HepG2 (cell line): ENCODE measurements around the gene FAM111A. TPM values are rescaled to one million over a fixed set of nuclear protein-coding genes. Genes with fewer than 3 reads are reported as not detected.

Experiments used
- ATF7 ChIP-seq, 2 experiments: fragments of 450-650 bp in 1 of 2; sonication (generic) in 1 of 2; formaldehyde crosslinking in 1 of 2; IDR thresholded peaks; 2 replicates each; pipeline versions ENCODE4 v1.4.0 to v1.6.1; 2016 to 2020; ENCODE audit warnings: antibody characterized with exemption in 1 of 2, mild to moderate bottlenecking in 1 of 2, missing genetic modification reagents in 1 of 2
- FLYWCH1 ChIP-seq: sonication (generic); formaldehyde crosslinking; IDR thresholded peaks from 2 replicates; pipeline ENCODE4 v1.8.1; 2023; ENCODE audit warnings: mild to moderate bottlenecking, missing genetic modification reagents
- FOXO1 ChIP-seq: sonication (generic); formaldehyde crosslinking; IDR thresholded peaks from 2 replicates; pipeline ENCODE4 v1.4.0; 2020; ENCODE audit warnings: missing genetic modification reagents
- HDAC6 ChIP-seq: fragments of 200-600 bp; sonication (generic); IDR thresholded peaks from 2 replicates; pipeline ENCODE4 v1.7.0; 2017; ENCODE audit warnings: mild to moderate bottlenecking, antibody characterized with exemption, low read length, low read depth
- HOXA7 ChIP-seq: sonication (generic); formaldehyde crosslinking; IDR thresholded peaks from 2 replicates; pipeline ENCODE4 v1.8.1; 2022; ENCODE audit warnings: mild to moderate bottlenecking, missing genetic modification reagents, moderate library complexity
- HOXD1 ChIP-seq: sonication (generic); formaldehyde crosslinking; IDR thresholded peaks from 2 replicates; pipeline ENCODE4 v1.5.0; 2020; ENCODE audit warnings: missing genetic modification reagents
- KMT2B ChIP-seq: IDR thresholded peaks from 2 replicates; pipeline ENCODE4 v1.6.1; 2016; ENCODE audit warnings: missing genetic modification reagents, missing compliant biosample characterization
- MLLT10 ChIP-seq: sonication (generic); formaldehyde crosslinking; IDR thresholded peaks from 2 replicates; pipeline ENCODE4 v1.4.0; 2020; ENCODE audit warnings: missing genetic modification reagents
- NR3C1 ChIP-seq: sonication (generic); formaldehyde crosslinking; IDR thresholded peaks from 2 replicates; pipeline ENCODE4 v1.4.0; 2020; ENCODE audit warnings: missing genetic modification reagents
- PHB2 ChIP-seq: fragments of 450-650 bp; IDR thresholded peaks from 2 replicates; pipeline ENCODE4 v1.6.1; 2018; ENCODE audit not compliant: partially characterized antibody
- PHF5A ChIP-seq: IDR thresholded peaks from one replicate; pipeline ENCODE4 v1.6.1; 2018; ENCODE audit warnings: low read depth, missing genetic modification reagents; ENCODE audit not compliant: unreplicated experiment
- RAD51 ChIP-seq: fragments of 450-650 bp; IDR thresholded peaks from 2 replicates; pipeline ENCODE4 v1.6.1; 2016; ENCODE audit warnings: borderline replicate concordance
- SMAD3 ChIP-seq: sonication (generic); formaldehyde crosslinking; IDR thresholded peaks from 2 replicates; pipeline ENCODE4 v1.4.0; 2020; ENCODE audit warnings: missing genetic modification reagents
- SMAD9 ChIP-seq: sonication (generic); formaldehyde crosslinking; IDR thresholded peaks from 2 replicates; pipeline ENCODE4 v1.5.1; 2020; ENCODE audit warnings: mild to moderate bottlenecking, missing genetic modification reagents
- TOPORS ChIP-seq: sonication (generic); formaldehyde crosslinking; IDR thresholded peaks from 2 replicates; pipeline ENCODE4 v1.8.0; 2023; ENCODE audit warnings: mild to moderate bottlenecking, missing genetic modification reagents
- TRIM24 ChIP-seq: sonication (generic); formaldehyde crosslinking; IDR thresholded peaks from 2 replicates; pipeline ENCODE4 v1.8.0; 2022; ENCODE audit warnings: mild to moderate bottlenecking, missing genetic modification reagents
- ZC3H4 ChIP-seq: sonication (generic); formaldehyde crosslinking; IDR thresholded peaks from 2 replicates; pipeline ENCODE4 v1.4.0; 2020; ENCODE audit warnings: missing genetic modification reagents, borderline replicate concordance
- ZNF329 ChIP-seq: sonication (generic); formaldehyde crosslinking; IDR thresholded peaks from 2 replicates; pipeline ENCODE4 v1.9.0; 2021; ENCODE audit warnings: low read depth, mild to moderate bottlenecking, missing genetic modification reagents
- ZNF564 ChIP-seq: sonication (generic); formaldehyde crosslinking; IDR thresholded peaks from 2 replicates; pipeline ENCODE4 v1.8.1; 2023; ENCODE audit warnings: mild to moderate bottlenecking, missing genetic modification reagents
- ZNF644 ChIP-seq: IDR thresholded peaks from 2 replicates; pipeline ENCODE4 v1.6.1; 2016; ENCODE audit warnings: low read depth
- ZNF737 ChIP-seq: sonication (generic); formaldehyde crosslinking; IDR thresholded peaks from 2 replicates; pipeline ENCODE4 v1.5.0; 2020; ENCODE audit warnings: missing genetic modification reagents, mild to moderate bottlenecking, borderline replicate concordance
- ZNF746 ChIP-seq: sonication (generic); formaldehyde crosslinking; IDR thresholded peaks from 2 replicates; pipeline ENCODE4 v1.8.0; 2022; ENCODE audit warnings: mild to moderate bottlenecking, missing genetic modification reagents
- ZNF761 ChIP-seq: sonication (generic); formaldehyde crosslinking; conservative IDR thresholded peaks from 2 replicates; pipeline ENCODE4 v1.4.0; 2020; ENCODE audit warnings: mild to moderate bottlenecking, missing genetic modification reagents
- ZNF780A ChIP-seq: sonication (generic); formaldehyde crosslinking; IDR thresholded peaks from 2 replicates; pipeline ENCODE4 v1.8.0; 2022; ENCODE audit warnings: mild to moderate bottlenecking, missing genetic modification reagents, moderate library complexity
- polyA plus RNA-seq, 8 experiments: library from polyadenylated mRNA; depleted of rRNA in 3 of 8; stranded (reverse) in 7 of 8; unstranded in 1 of 8; fragments of >200 nt; fragmentation: Illumina TruSeq in 4 of 8; extraction: Trizol in 4 of 8; gene quantifications; 2 replicates each; pipeline versions ENCODE4 v1.2.1 to v1.2.3, GENCODE V29; 2011 to 2016; ENCODE audit warnings: low read depth in 4 of 8, missing spikeins in 1 of 8, mixed read lengths in 1 of 8; ENCODE audit not compliant: insufficient read depth in 1 of 8
- total RNA-seq, 5 experiments: library from RNA; depleted of rRNA; stranded (reverse); fragments of >200 nt; fragmentation: Illumina TruSeq; extraction: Trizol; gene quantifications; 2 replicates each; pipeline ENCODE4 v1.2.3, GENCODE V29; 2016; ENCODE audit warnings: low read depth in 1 of 5
- TF ChIP-seq, protein P1 (sequence below): sonication (generic); formaldehyde crosslinking; IDR thresholded peaks from 2 replicates; pipeline ENCODE4 v1.4.0; 2020; ENCODE audit warnings: mild to moderate bottlenecking, missing genetic modification reagents
- TF ChIP-seq, protein P2 (sequence below): sonication (generic); formaldehyde crosslinking; IDR thresholded peaks from 2 replicates; pipeline ENCODE4 v1.8.0; 2022; ENCODE audit warnings: mild to moderate bottlenecking, missing genetic modification reagents
- TF ChIP-seq, protein P3 (sequence below): IDR thresholded peaks from 2 replicates; pipeline ENCODE4 v1.6.1; 2016; ENCODE audit warnings: mild to moderate bottlenecking, missing biosample characterization, missing genetic modification reagents

The FAM111A gene
- total and polyA plus RNA-seq, 2 of the 13 experiments (the other 11 are each of a cell fraction or from before 2014, with no cell fraction given) = 3.2 to 13.5 TPM

GRCh38 chr11:59142530-59143507 lies at the start of gene FAM111A (continued):
- TF ChIP-seq FLYWCH1 (no peak), HOXD1 (no peak; the same call in 1 of the 2 replicates), RAD51 (no peak), SMAD3 (CRISPR knock-in tag) (no peak; the same call in 1 of the 2 replicates), SMAD9 (peak; percentile 87; the same call in 1 of the 2 replicates), ZNF644 (CRISPR knock-in tag) (no peak), ZNF737 (CRISPR knock-in tag) (no peak), MLLT10 (CRISPR knock-in tag) (no peak), KMT2B (CRISPR knock-in tag) (peak; percentile 89), ZNF761 (CRISPR knock-in tag) (peak; percentile 72; the same call in 1 of the 2 replicates), ZNF746 (no peak), ZC3H4 (CRISPR knock-in tag) (no peak), PHF5A (CRISPR knock-in tag) (no peak), HDAC6 (no peak), ZNF780A (no peak), ATF7 (IDR thresholded peaks at IDR 0.05) (no peak), ATF7 (CRISPR knock-in tag; IDR thresholded peaks at IDR 0.05) (no peak), TRIM24 (CRISPR knock-in tag) (no peak), HOXA7 (CRISPR knock-in tag) (no peak), ZNF564 (0 out of 2 replicates have a peak, but pooled peaks have one; percentile 42), TOPORS (CRISPR knock-in tag) (no peak), NR3C1 (CRISPR knock-in tag) (no peak), FOXO1 (CRISPR knock-in tag) (no peak; the same call in 1 of the 2 replicates), PHB2 (no peak), ZNF329 (CRISPR knock-in tag) (no peak)
- TF ChIP-seq, protein P1, sequence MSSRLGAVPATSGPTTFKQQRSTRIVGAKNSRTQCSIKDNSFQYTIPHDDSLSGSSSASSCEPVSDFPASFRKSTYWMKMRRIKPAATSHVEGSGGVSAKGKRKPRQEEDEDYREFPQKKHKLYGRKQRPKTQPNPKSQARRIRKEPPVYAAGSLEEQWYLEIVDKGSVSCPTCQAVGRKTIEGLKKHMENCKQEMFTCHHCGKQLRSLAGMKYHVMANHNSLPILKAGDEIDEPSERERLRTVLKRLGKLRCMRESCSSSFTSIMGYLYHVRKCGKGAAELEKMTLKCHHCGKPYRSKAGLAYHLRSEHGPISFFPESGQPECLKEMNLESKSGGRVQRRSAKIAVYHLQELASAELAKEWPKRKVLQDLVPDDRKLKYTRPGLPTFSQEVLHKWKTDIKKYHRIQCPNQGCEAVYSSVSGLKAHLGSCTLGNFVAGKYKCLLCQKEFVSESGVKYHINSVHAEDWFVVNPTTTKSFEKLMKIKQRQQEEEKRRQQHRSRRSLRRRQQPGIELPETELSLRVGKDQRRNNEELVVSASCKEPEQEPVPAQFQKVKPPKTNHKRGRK (CRISPR knock-in tag) = 0 out of 2 replicates have a peak, but pooled peaks have one; percentile 14
- TF ChIP-seq, protein P2, sequence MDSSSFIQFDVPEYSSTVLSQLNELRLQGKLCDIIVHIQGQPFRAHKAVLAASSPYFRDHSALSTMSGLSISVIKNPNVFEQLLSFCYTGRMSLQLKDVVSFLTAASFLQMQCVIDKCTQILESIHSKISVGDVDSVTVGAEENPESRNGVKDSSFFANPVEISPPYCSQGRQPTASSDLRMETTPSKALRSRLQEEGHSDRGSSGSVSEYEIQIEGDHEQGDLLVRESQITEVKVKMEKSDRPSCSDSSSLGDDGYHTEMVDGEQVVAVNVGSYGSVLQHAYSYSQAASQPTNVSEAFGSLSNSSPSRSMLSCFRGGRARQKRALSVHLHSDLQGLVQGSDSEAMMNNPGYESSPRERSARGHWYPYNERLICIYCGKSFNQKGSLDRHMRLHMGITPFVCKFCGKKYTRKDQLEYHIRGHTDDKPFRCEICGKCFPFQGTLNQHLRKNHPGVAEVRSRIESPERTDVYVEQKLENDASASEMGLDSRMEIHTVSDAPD (CRISPR knock-in tag) = peak; percentile 76
- TF ChIP-seq, protein P3, sequence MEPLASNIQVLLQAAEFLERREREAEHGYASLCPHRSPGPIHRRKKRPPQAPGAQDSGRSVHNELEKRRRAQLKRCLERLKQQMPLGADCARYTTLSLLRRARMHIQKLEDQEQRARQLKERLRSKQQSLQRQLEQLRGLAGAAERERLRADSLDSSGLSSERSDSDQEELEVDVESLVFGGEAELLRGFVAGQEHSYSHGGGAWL (CRISPR knock-in tag) = peak; percentile 26; the same call in 1 of the 2 replicates
